ENCODE data around the gene LANCL2.

LANCL2 gene

GRCh38 chr7:55478700-55479099 is 113.6 kb downstream of the LANCL2 start:
- H3K27me3 Mint-ChIP-seq (ENCODE audit: low read depth, poor library complexity) = no peaks in the 10 kb centered on the region

GRCh38 chr7:55481155-55481554 is 116.0 kb downstream of the LANCL2 start:
- Mint-ChIP-seq H3K4me3 (no peak overlapping the region), H3K27me3 (ENCODE audit: low read depth, poor library complexity) (no peaks in the 10 kb centered on the region), H3K27ac (no peak overlapping the region), H3K36me3 (ENCODE audit: low read depth) (peaks cover 14% of the 10 kb centered on the region), H3K4me1 (peaks cover 13% of the 10 kb centered on the region), H3K9me3 (no peaks in the 10 kb centered on the region)
- DNase-seq = no peak
- no peak for TF ChIP-seq CTCF (IDR thresholded peaks at IDR 0.05)

More at GRCh38 chr7:55478700-55479099, 113.6 kb downstream of the LANCL2 start:
- Mint-ChIP-seq H3K36me3 (ENCODE audit: low read depth) (peaks cover 14% of the 10 kb centered on the region), H3K9me3 (no peaks in the 10 kb centered on the region), H3K27ac (no peak overlapping the region), H3K4me3 (no peak overlapping the region), H3K4me1 (no peaks in the 10 kb centered on the region)
- no peak for TF ChIP-seq CTCF (IDR thresholded peaks at IDR 0.05)
- DNase-seq = no peak

GRCh38 chr7:55483046-55483445 is 117.9 kb downstream of the LANCL2 start:
- H3K4me1 Mint-ChIP-seq = peaks cover 16% of the 10 kb centered on the region
- no peaks in the 10 kb centered on the region for H3K27me3 Mint-ChIP-seq (ENCODE audit: low read depth, poor library complexity)
- no peaks in the 10 kb centered on the region for H3K9me3 Mint-ChIP-seq
- DNase-seq = no peak
- no peak for TF ChIP-seq CTCF (IDR thresholded peaks at IDR 0.05)
- H3K27ac Mint-ChIP-seq = no peak overlapping the region
- H3K36me3 Mint-ChIP-seq (ENCODE audit: low read depth) = peaks cover 14% of the 10 kb centered on the region
- H3K4me3 Mint-ChIP-seq = no peak overlapping the region
